Measurements from ENCODE around the gene USP27X. TPM values are rescaled to one million over a fixed set of nuclear protein-coding genes. Genes with fewer than 3 reads are reported as not detected.

USP27X gene
- total RNA-seq, 2 donors from 2014 or later = 1.3 to 2.2 TPM

Other genes starting within 250 kb of the USP27X start
- gene PAGE1, start 183.5 kb upstream of the USP27X start, total RNA-seq = not detected
- gene PAGE4, start 50.2 kb upstream of the USP27X start, total RNA-seq = not detected
- 1 to 10 TPM; 9.1 to 9.4 TPM for gene CLCN5, start 43.1 kb downstream of the USP27X start, total RNA-seq

Measured in left colon (tissue), 2 donors.